PC-9 (cell line): ENCODE measurements around the gene CAPN9. TPM values are rescaled to one million over a fixed set of nuclear protein-coding genes. Genes with fewer than 3 reads are reported as not detected.
"Not testable (repeated sequence)": the region's sequence is repeated elsewhere in the genome, so short reads cannot be mapped to it uniquely, and the experiment has no call there.

ENCODE experiments used
- BruUV-seq: library from RNA; stranded (reverse); fragments of 400-500 nt; replicated peaks from 2 replicates; lab custom pipeline; 2021; lab: Mats Ljungman, UMichigan
- CTCF ChIA-PET: fragments of 300-600 bp; sonication (Branson Sonifier 250); formaldehyde crosslinking; loops from one replicate; lab custom pipeline; 2022; ENCODE audit warnings: antibody characterized with exemption; lab: Charles Lee
- POLR2A ChIA-PET: fragments of 300-600 bp; sonication (Branson Sonifier 250); formaldehyde crosslinking; loops from one replicate; lab custom pipeline; 2022; ENCODE audit warnings: antibody characterized with exemption; ENCODE audit not compliant: unreplicated experiment; lab: Charles Lee
- DNase-seq, 2 experiments: peaks; one replicate each; pipeline versions ENCODE4 v3.0.0 to v3.0.0-alpha.2; 2015 to 2022; ENCODE audit warnings: mixed read lengths in 1 of 2
- H2AFZ ChIP-seq: fragments of 200-600 bp; sonication (generic); 2 replicates; pipeline ENCODE4 v1.8.1; 2017; ENCODE audit warnings: antibody characterized with exemption
- H3F3A ChIP-seq: fragments of 200-600 bp; sonication (generic); 2 replicates; pipeline ENCODE4 v1.8.1; 2017; ENCODE audit warnings: antibody characterized with exemption, mild to moderate bottlenecking, low read depth; ENCODE audit not compliant: insufficient read depth
- H3K27ac ChIP-seq: fragments of 200-600 bp; sonication (generic); 2 replicates; pipeline ENCODE4 v1.6.1; 2016; ENCODE audit warnings: mixed run types
- H3K27me3 ChIP-seq: fragments of 200-600 bp; sonication (generic); 2 replicates; pipeline ENCODE4 v1.6.1; 2016; ENCODE audit warnings: low read depth, mixed run types; ENCODE audit not compliant: insufficient read depth
- H3K36me3 ChIP-seq: fragments of 200-600 bp; sonication (generic); 2 replicates; pipeline ENCODE4 v1.6.1; 2016; ENCODE audit warnings: low read depth, mixed run types
- H3K4me1 ChIP-seq: fragments of 200-600 bp; sonication (generic); replicated peaks from 2 replicates; pipeline ENCODE4 v1.6.1; 2016; ENCODE audit warnings: mixed run types; ENCODE audit not compliant: insufficient read depth
- H3K4me2 ChIP-seq: fragments of 200-600 bp; sonication (generic); 2 replicates; pipeline ENCODE4 v1.6.1; 2017; ENCODE audit warnings: mixed run types
- H3K4me3 ChIP-seq: fragments of 200-600 bp; sonication (generic); 2 replicates; pipeline ENCODE4 v1.6.1; 2016; ENCODE audit warnings: mixed run types
- H3K79me2 ChIP-seq: fragments of 200-600 bp; sonication (generic); 2 replicates; pipeline ENCODE4 v1.6.1; 2017; ENCODE audit warnings: low read depth, mixed run types
- H3K9me2 ChIP-seq: fragments of 200-600 bp; sonication (generic); 2 replicates; pipeline ENCODE4 v1.8.1; 2017; ENCODE audit warnings: mild to moderate bottlenecking; ENCODE audit not compliant: insufficient read depth
- H3K9me3 ChIP-seq: fragments of 200-600 bp; sonication (generic); 2 replicates; pipeline ENCODE4 v1.8.1; 2016; ENCODE audit warnings: low read depth; ENCODE audit not compliant: insufficient read depth
- H4K20me1 ChIP-seq: fragments of 200-600 bp; sonication (generic); 2 replicates; pipeline ENCODE4 v1.8.1; 2017; ENCODE audit not compliant: insufficient read depth
- EZH2 ChIP-seq: fragments of 200-600 bp; sonication (generic); IDR thresholded peaks from 2 replicates; pipeline ENCODE4 v1.8.0; 2017; ENCODE audit warnings: antibody characterized with exemption, low read depth
- intact Hi-C: fragments of 100-400 bp; cut with micrococcal nuclease; formaldehyde crosslinking; loops from one replicate; pipeline ENCODE4 v1.10.0; 2022; ENCODE audit not compliant: unreplicated experiment
- total RNA-seq: library from RNA; stranded (reverse); gene quantifications from 2 replicates; pipeline ENCODE4 v1.2.3, GENCODE V29; 2021
- TF ChIP-seq, protein P1 (sequence below): fragments of 200-600 bp; sonication (generic); conservative IDR thresholded peaks from 2 replicates; pipeline ENCODE4 v1.6.1; 2017; ENCODE audit warnings: mixed run types, antibody characterized with exemption, mild to moderate bottlenecking, moderate library complexity

Gene CAPN9
- total RNA-seq, 1 experiment from 2014 or later = not detected

DNA sequence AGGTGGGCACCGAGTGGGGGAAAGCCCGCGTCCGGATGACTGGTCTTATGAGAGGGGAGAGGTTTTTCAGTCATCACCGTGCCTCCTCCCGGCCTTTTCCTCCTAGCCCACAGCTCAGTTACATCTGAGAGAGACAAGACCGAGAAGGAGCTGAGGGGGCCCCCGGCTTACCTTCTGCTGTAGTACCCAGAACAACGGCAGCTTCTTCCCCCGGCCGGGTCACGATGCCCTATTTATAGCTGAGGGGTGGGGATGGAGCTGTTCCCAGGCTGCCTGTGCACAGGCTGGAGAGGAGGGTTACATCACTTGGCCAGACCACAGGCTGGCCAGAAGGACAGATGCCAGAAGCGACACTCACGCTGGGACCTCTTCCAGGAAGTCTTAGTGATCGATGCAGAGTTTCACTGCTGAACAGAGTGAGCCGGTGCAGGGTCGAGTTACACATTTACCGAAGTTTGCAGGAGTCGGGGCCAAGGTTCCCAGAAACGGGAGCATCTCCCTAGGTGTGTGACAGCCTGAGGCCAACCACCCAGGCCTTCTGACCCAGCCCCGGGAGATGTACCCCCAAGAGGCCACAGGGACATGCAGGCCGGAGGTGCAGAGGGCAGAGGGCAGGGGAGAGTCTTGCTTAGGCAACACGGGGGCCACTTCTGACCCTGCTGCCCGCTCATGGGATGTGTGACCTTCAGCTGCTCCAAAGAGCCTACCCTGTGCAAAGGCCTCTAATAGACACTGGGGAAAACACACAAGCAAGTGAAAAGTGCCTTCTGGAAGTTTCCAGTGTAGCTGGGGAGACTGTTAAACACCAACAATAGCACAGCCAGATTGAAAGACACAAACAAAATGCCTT, 33.0 kb upstream of the CAPN9 start, which contains the start of gene AGT:
Gene AGT (minus strand): TSS at position 208 of the 850 bp plus-strand sequence. CDS start 3,299 bp downstream, outside the sequence.
- Histone ChIP-seq H3K36me3 (no peaks in the 10 kb centered on the region), H4K20me1 (no peaks in the 10 kb centered on the region), H3K27me3 (no peaks in the 10 kb centered on the region), H3K4me2 (peak within 1 kb of the TSS; percentile 13; the same call in 1 of the 2 replicates), H3F3A (no peaks in the 10 kb centered on the region), H2AFZ (no peak within 1 kb of the TSS), H3K4me3 (no peak within 1 kb of the TSS), H3K27ac (no peak within 1 kb of the TSS), H3K9me3 (no peaks in the 10 kb centered on the region), H3K4me1 (no peaks in the 10 kb centered on the region; the same call in 1 of the 2 replicates), H3K9me2 (no peaks in the 10 kb centered on the region), H3K79me2 (no peaks in the 10 kb centered on the region)
- POLR2A ChIA-PET = no interaction called here
- intact Hi-C loops = no loop called here
- DNase-seq = peak; percentile 15 to 50
- CTCF ChIA-PET = interaction anchor here (0.6 kb wide), 1 partner anchor 35 kb away, joined by 3 read pairs; no protein-coding TSS in a partner anchor
- no TSS peak for BruUV-seq
- TF ChIP-seq EZH2 = no peak

DNA sequence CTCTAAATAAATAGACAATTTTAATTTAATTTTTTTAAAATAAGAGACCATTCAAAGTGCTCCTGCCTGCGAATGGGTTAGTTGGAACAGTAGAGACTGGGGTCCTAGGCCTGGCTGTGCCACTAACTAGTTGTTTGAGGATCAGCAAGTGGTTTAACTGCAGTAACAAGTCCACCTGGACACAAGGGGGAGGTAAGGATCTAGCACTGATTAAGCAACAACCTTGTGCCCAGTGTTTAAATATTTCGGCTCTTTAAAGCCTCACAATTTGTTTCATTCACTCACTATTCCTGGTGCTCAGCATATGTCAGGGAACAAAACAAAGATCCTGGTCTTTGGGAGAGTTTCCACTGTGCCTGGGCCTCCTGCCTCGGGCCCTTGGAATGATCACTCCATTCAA, 31.7 kb upstream of the CAPN9 start:
- no peak for TF ChIP-seq EZH2
- TF ChIP-seq, protein P1, sequence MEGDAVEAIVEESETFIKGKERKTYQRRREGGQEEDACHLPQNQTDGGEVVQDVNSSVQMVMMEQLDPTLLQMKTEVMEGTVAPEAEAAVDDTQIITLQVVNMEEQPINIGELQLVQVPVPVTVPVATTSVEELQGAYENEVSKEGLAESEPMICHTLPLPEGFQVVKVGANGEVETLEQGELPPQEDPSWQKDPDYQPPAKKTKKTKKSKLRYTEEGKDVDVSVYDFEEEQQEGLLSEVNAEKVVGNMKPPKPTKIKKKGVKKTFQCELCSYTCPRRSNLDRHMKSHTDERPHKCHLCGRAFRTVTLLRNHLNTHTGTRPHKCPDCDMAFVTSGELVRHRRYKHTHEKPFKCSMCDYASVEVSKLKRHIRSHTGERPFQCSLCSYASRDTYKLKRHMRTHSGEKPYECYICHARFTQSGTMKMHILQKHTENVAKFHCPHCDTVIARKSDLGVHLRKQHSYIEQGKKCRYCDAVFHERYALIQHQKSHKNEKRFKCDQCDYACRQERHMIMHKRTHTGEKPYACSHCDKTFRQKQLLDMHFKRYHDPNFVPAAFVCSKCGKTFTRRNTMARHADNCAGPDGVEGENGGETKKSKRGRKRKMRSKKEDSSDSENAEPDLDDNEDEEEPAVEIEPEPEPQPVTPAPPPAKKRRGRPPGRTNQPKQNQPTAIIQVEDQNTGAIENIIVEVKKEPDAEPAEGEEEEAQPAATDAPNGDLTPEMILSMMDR = peak; percentile 29; the same call in 1 of the 2 replicates
- H3K9me2 ChIP-seq = no peaks in the 10 kb centered on the region
- ChIA-PET POLR2A (no interaction called here), CTCF (no interaction called here)
- no peak overlapping the region for H3K4me3 ChIP-seq
- no peaks in the 10 kb centered on the region for H3F3A ChIP-seq
- no peak overlapping the region for H3K27ac ChIP-seq
- no peaks in the 10 kb centered on the region for H4K20me1 ChIP-seq
- no peaks in the 10 kb centered on the region for H3K79me2 ChIP-seq
- H3K4me2 ChIP-seq = no peak overlapping the region
- BruUV-seq = no TSS peak
- no peaks in the 10 kb centered on the region; the same call in 1 of the 2 replicates for H3K4me1 ChIP-seq
- no peaks in the 10 kb centered on the region for H3K36me3 ChIP-seq
- no peaks in the 10 kb centered on the region for H3K27me3 ChIP-seq
- no peaks in the 10 kb centered on the region for H3K9me3 ChIP-seq
- intact Hi-C loops = no loop called here
- no peak for DNase-seq
- H2AFZ ChIP-seq = no peak overlapping the region

DNA sequence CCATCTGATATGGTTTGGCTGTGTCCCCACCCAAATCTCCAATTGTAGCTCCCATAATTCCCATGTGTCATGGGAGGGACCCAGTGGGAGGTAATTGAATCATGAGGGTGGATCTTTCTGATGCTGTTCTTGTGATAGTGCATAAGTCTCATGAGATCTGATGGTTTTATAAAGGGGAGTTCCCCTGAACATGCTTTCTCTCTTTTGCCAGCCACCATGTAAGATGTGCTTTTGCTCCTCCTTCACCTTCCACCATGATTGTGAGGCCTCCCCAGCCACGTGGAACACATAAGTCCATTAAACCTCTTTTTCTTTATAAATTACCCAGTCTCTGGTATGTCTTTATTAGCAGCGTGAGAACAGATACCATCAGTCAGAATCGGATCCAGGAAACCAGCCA, 30.7 kb upstream of the CAPN9 start:
- H3K79me2 ChIP-seq, H2AFZ ChIP-seq, H4K20me1 ChIP-seq, intact Hi-C loops, BruUV-seq, H3K4me1 ChIP-seq, H3K9me2 ChIP-seq, POLR2A ChIA-PET, H3F3A ChIP-seq, H3K27me3 ChIP-seq, CTCF ChIA-PET, H3K4me2 ChIP-seq, H3K4me3 ChIP-seq, DNase-seq, H3K27ac ChIP-seq, H3K9me3 ChIP-seq, H3K36me3 ChIP-seq: not testable (repeated sequence)

DNA sequence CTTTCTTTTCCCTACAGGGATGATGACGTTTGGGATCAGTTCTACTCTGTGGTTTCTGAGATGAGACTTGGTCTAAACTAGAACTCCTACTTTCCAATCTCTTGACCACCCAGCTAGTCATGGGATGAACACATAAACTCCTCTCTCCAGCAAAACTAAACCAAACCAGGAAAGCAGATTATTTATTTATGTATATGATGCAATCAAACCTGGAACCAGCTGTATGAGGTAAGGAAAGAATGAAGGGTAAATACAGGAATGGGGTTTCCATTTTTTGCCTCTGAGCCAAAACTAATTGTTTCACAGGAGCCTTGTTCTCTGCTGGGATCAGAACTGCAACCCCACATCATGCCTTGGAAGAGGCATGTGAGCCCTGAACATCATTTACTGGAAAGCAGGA, 29.9 kb upstream of the CAPN9 start:
- no peaks in the 10 kb centered on the region for H3K36me3 ChIP-seq
- H3K4me3 ChIP-seq = no peak overlapping the region
- no peaks in the 10 kb centered on the region for H3K79me2 ChIP-seq
- H3K27me3 ChIP-seq = no peaks in the 10 kb centered on the region
- 0 out of 2 replicates have a peak, but pooled peaks cover 3% of the 10 kb centered on the region for H3K9me3 ChIP-seq
- POLR2A ChIA-PET = interaction anchor here (0.5 kb wide), 1 partner anchor 1234 kb away, joined by 4 read pairs; no protein-coding TSS in a partner anchor
- no TSS peak for BruUV-seq
- TF ChIP-seq, protein P1 = no peak
- TF ChIP-seq EZH2 = no peak
- no peak overlapping the region for H3K27ac ChIP-seq
- no peak for DNase-seq
- intact Hi-C loops = no loop called here
- no peaks in the 10 kb centered on the region; the same call in 1 of the 2 replicates for H3K4me1 ChIP-seq
- H2AFZ ChIP-seq = no peak overlapping the region
- no peaks in the 10 kb centered on the region for H3K9me2 ChIP-seq
- H4K20me1 ChIP-seq = no peaks in the 10 kb centered on the region
- no peak overlapping the region for H3K4me2 ChIP-seq
- H3F3A ChIP-seq = no peaks in the 10 kb centered on the region
- CTCF ChIA-PET = no interaction called here

DNA sequence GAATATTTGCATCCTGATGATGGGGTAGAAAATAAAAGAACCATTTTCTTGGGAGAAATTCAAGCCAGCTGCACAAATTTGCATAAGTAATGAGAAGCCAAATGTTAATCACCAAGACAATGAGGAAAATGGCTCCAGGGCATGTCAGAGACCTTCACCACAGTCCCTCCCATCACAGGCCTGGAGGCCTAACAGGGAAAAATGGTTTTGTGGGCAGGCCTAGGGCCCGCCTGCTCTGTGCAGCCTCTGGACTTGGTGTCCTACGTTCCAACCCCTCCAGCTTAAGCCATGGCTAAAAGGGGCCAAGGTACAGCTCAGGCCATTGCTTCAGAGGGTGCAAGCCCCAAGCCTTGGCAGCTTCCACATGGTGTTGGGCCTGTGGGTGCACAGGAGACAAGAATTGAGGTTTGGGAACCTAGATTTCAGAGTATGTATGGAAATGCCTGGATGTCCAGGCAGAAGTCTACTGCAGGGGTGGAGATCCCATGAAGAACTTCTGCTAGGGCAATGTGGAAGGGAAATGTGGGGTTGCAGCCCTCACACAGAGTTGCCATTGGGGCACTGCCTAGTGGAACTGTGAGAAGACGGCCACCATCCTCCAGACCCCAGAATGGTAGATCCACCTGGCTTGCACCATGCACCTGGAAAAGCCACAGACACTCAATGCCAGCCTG, 25.2 kb upstream of the CAPN9 start:
- H3K79me2 ChIP-seq, H3K4me3 ChIP-seq, H3K27ac ChIP-seq, H3K4me2 ChIP-seq, H3K27me3 ChIP-seq, H3K9me2 ChIP-seq, H3K4me1 ChIP-seq, H2AFZ ChIP-seq, H3F3A ChIP-seq, H3K9me3 ChIP-seq, CTCF ChIA-PET, DNase-seq, H3K36me3 ChIP-seq, H4K20me1 ChIP-seq, intact Hi-C loops, POLR2A ChIA-PET, BruUV-seq: not testable (repeated sequence)
